Superior temporal gyrus (tissue), 1 donor: ENCODE results near the gene TXNDC9.
"Not testable (repeated sequence)": the region's sequence is repeated elsewhere in the genome, so short reads cannot be mapped to it uniquely, and the experiment has no call there.

Experiments
- DNase-seq: peaks from one replicate; pipeline ENCODE4 v3.0.0-alpha.2; 2016; ENCODE audit errors: extremely low spot score

Gene TXNDC9

GRCh38 chr2:99335911-99336803 is at the start of gene TXNDC9:
Gene TXNDC9 (minus strand): TSS chr2:99336333. CDS start chr2:99333210, 3,123 bp downstream.
- DNase-seq = peak; percentile 99

GRCh38 chr2:99382143-99382542 is 46.0 kb upstream of the TXNDC9 start:
- no peak for DNase-seq

- no peak for DNase-seq
Measured at GRCh38 chr2:99380376-99381010, 44.4 kb upstream of the TXNDC9 start.

DNA sequence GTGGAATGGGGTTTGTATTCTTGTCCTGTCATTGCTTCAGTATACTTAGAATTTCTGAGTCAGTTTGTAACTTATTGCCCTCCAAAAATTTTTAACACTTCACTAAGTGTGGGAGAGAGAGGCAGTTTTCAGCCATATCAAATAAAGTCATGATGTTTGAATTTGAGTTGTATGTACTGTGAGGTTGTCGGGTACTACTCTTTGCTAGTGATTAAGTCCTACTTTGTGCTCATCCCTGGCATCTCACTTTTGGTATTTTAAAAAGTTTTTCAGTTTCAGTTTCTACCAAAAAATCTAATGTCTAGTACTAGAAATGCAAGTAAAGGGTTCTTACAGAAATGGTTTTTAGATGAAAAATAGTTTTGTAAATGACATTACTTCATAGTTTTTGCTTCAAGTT is 41.7 kb upstream of the TXNDC9 start:
- no peak for DNase-seq

DNA sequence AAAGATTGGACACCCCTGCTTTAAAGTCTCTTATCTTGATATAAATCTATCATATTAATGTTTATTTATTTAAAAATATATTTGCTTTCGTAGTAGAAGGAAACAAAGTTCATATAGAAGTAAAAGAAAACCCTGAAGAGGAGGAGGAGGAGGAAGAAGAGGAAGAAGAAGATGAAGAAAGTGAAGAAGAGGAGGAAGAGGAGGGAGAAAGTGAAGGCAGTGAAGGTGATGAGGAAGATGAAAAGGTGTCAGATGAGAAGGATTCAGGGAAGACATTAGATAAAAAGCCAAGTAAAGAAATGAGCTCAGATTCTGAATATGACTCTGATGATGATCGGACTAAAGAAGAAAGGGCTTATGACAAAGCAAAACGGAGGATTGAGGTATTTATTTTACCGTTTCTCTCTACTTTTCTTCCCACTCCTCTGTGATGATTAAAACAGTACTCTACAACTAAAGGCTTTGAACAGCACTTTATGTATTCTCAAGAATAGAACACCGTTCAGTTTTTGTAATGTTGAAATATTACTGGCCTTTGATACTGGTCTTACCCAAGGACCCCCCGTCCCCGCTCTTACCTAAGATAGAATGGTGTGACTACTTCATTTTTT is 40.2 kb upstream of the TXNDC9 start:
- no peak for DNase-seq

DNA sequence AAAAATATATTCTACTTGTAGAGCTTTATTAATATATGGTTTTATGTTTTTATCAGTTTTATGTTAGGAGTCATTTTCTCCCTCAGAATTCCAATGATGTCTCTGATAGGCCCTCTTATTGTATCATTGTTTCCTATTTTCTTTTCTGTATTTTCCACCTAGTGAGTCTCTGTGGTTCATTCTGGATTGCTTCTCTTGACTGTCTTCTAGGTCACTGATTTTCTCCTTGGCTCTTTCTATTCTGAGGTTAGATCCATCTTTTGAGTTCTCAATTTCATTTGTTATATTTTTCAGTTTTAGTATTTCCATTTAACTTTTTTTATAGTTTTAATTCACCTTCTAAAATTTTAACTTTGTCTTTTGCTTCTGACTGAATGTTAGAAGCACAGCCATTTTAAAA is 38.6 kb upstream of the TXNDC9 start:
- DNase-seq = no peak

GRCh38 chr2:99373144-99373543 is 37.0 kb upstream of the TXNDC9 start:
- DNase-seq = no peak

DNA sequence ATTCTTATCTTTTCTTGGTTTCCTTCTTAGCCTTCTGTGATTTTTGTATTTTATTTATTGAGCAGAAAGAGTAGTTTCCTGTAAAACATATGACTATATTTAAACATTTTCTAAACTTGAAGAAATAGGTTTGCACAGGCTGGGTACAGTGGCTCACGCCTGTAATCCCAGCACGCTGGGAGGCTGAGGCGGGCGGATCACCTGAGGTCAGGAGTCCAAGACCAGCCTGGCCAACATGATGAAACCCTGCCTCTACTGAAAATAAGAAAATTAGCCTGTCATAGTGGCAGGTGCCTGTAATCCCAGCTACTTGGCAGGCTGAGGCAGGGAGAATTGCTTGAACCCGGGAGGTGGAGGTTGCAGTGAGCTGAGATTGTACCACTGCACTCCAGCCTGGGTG is 32.7 kb upstream of the TXNDC9 start:
- DNase-seq = not testable (repeated sequence)

- no peak for DNase-seq
Measured at GRCh38 chr2:99365661-99366060, 29.5 kb upstream of the TXNDC9 start.

DNA sequence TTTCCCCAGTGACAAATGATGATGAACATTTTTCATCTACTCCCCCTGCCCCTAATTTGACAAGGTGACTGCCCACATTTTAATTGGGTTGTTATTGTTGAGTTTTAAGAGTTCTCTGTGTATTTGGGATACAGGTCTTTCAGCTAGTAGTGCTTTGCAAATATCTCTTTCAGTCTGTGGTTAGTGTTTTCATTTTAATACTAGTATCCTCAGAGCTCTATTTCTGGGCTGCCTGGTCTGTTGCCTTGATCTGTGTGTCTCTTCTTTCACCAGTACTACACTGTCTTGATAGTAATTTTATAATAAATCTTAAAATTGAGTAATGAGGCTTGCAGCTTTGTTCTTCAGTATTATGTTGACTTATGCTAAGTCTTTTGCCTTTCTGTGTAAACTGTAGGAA is 20.7 kb upstream of the TXNDC9 start:
- DNase-seq = no peak

DNA sequence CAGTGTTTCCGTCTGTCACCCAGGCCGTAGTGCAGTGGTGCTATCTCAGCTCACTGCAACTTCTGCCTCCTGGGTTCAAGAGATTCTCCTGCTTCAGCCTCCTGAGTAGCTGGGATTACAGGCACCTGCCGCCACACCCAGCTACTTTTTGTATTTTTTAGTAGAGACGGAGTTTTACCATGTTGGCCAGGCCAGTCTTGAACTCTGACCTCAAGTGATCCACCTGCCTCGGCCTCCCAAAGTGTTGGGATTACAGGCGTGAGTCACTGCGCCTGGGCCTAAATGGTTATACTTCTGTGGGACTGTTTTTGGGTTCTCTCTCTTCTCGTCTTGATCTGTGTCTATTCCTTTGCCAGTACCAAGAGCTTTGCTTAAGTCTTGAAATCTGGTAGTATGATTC is 18.7 kb upstream of the TXNDC9 start:
- not testable (repeated sequence) for DNase-seq

DNA sequence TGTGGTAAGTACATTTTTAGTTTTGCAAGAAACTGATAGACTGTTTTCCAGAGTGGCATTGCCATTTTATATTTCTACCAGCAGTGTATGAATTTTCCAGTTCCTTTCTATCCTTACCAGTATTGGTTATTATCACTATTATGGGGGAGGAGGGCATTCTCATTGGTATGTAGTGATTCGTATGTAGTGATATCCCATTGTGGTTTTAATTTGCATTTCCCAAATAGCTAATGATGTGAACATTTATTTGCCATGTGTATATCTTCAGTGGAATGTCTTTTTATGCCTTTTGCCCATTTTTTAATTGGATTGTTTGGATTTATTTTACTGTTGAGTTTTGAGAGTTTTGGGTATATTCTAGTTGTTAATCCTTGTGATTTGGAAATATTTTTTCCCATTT is 17.9 kb upstream of the TXNDC9 start:
- no peak for DNase-seq

GRCh38 chr2:99350194-99350593 is 14.1 kb upstream of the TXNDC9 start:
- DNase-seq = no peak

GRCh38 chr2:99348173-99348572 is 12.0 kb upstream of the TXNDC9 start:
- no peak for DNase-seq

DNA sequence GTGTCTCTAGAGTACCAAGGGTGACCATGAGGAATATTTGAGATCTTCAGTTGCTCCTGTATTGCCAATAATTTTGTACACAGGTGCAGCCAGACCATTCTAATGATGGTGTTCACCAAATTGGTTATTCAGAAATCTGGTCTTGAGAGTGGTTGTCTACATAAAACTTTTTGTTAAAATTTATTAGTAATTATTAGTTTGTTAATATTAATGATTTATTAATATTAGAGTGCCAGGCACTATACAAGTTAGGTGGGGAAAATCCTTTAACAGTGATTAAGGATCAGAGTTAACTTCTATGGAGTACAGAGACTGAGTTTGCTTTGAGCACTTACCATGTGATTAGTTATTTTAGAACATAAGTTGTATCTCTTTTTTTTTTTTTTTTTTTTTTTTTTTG is 10.1 kb upstream of the TXNDC9 start:
- no peak for DNase-seq

DNA sequence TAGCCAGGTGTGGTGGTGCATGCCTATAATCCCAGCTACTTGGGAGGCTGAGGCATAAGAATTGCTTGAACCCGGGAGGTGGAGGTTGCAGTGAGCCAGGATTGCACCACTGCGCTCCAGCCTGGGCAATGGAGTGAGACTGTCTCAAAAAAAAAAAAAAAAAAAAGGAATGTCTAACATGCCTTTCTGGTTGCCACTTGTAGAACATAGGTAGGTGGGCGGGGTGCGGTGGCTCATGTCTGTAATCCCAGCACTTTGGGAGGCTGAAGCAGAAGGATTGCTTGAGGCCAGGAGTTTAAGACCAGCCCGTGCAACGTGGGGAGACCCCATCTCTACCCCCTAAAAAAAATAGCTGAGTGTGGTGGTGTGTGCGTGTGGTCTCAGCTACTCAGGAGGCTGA is 9.3 kb upstream of the TXNDC9 start:
- DNase-seq = not testable (repeated sequence)

DNA sequence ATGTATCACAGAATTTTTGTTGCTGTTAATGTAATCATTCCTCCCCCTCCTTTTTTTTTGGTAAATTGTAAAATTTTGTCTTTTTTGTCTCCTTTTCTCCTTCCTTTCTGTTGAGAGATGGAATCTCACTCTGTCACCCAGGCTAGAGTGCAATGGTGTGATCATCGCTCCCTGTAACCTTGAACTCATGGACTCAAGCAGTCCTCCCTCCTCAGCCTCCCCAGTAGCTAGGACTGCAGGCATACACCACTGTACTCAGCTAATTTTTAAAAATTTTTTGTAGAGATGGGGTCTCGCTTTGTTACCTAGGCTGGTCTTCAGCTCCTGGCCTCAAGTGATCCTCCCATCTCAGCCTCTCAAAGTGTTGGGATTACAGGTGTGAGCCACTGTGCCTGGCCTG is 6.4 kb upstream of the TXNDC9 start:
- no peak for DNase-seq

DNA sequence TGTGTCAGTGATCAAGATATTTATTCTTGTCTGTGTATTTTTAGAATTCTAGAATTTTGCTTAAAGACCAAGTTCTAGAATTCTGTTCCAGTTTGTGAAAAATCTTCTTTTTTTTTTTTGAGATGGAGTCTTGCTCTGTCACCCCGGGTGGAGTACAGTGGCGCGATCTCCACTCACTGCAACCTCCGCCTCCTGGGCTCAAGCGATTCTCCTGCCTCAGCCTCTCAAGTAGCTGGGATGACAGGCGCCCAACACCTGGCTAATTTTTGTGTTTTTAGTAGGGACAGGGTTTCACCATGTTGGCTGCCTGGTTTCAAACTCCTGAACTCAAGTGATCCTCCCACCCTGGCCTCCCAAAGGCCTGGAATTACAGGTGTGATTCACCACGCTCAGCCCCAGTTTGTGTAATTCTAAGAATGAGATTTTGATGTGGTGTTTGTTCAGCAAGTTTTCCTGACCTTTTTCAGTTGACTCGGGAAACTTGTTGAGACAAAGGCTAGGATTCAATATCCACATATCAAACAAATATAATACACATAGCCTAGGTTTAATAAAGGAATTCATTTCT is 4.6 kb upstream of the TXNDC9 start:
- DNase-seq = no peak

GRCh38 chr2:99338029-99338585 is 2.0 kb upstream of the TXNDC9 start:
- DNase-seq = no peak

- DNase-seq = peak; percentile 98
Measured at GRCh38 chr2:99337113-99338028, 1.2 kb upstream of the TXNDC9 start, which contains the start of gene EIF5B. Gene EIF5B (plus strand): TSS chr2:99337389. CDS start chr2:99337555, 166 bp downstream.

DNA sequence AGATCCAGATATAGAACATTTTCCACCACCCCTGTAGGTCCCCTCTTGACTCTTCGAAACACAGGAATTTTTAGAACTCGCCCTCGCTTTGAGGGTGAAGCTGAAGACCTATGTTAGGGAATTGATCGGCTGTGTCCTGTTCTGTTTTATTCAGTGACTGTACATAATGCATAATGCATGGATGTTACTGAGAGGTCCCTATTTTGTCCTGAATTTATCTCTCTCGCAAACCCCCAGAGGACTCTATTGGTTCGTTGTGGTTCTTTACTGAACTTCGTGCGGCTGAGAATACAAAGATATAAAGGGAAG is 625 bp upstream of the TXNDC9 start:
- no peak for DNase-seq
